ENCODE data around the gene GATA5. TPM values are rescaled to one million over a fixed set of nuclear protein-coding genes. Genes with fewer than 3 reads are reported as not detected.

Gene GATA5
- total and polyA plus RNA-seq, 2 donors (not counting 3 experiments of a cell fraction or from before 2014, with no cell fraction given) = not detected

DNA sequence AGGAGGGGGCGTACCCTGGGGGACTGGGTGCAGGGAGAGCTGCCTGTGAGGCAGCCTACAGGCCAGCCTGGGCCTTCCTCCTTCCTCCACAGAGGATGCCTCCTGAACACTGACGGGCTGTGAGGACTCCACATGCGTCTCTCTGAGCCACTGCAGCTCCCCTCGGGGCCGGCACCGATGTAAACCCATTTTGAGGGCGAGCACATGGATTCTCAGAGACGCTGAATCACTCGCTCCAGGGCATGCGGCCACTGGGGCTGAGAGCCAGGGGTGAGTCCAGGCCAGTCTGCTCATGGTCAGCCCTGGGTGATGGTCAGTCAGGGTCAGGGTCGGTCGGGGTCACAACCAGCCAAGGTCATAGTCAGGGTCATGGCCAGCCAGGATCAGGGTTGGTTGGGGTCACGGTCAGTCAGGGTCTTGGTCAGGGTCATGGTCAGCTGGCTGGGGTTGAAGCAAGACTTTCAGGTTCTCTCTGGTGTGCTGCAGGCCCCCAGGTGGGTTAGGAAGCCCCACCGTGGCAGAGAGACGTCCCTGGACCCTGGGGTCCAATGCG lies 33.7 kb downstream of the GATA5 start:
- H3K27ac ChIP-seq (ENCODE audit: insufficient read depth, low read depth, low read length) = no peak overlapping the region
- DNase-seq (ENCODE audit: low read depth, low spot score) (no peak), FAIRE-seq (no peak)
- no peaks in the 10 kb centered on the region for H4K20me1 ChIP-seq (replicated peaks; ENCODE audit: control insufficient read depth, extremely low read depth, insufficient read depth, low read length)
- TF ChIP-seq EZH2 (IDR thresholded peaks at IDR 0.05; ENCODE audit: borderline replicate concordance, low read depth, low read length, severe bottlenecking) = no peak
- TF ChIP-seq, protein P1, sequence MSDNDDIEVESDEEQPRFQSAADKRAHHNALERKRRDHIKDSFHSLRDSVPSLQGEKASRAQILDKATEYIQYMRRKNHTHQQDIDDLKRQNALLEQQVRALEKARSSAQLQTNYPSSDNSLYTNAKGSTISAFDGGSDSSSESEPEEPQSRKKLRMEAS (IDR thresholded peaks at IDR 0.05; ENCODE audit: insufficient read depth, insufficient read length) = no peak
- no peak for TF ChIP-seq MYC (IDR thresholded peaks at IDR 0.05; ENCODE audit: low read depth, low read length)
- no peak for TF ChIP-seq GATA2 (IDR thresholded peaks at IDR 0.05; ENCODE audit: insufficient read depth, insufficient read length, low read depth, low read length)
- no peak for TF ChIP-seq JUN (IDR thresholded peaks at IDR 0.05; ENCODE audit: borderline replicate concordance, insufficient read depth, insufficient read length, low read depth)
- TF ChIP-seq FOS (IDR thresholded peaks at IDR 0.05; ENCODE audit: borderline replicate concordance, insufficient read depth, low read length) = no peak
- no peak for TF ChIP-seq POLR2AphosphoS5 (IDR thresholded peaks at IDR 0.05; ENCODE audit: insufficient read depth, low read depth, low read length)
- TF ChIP-seq, protein P2, sequence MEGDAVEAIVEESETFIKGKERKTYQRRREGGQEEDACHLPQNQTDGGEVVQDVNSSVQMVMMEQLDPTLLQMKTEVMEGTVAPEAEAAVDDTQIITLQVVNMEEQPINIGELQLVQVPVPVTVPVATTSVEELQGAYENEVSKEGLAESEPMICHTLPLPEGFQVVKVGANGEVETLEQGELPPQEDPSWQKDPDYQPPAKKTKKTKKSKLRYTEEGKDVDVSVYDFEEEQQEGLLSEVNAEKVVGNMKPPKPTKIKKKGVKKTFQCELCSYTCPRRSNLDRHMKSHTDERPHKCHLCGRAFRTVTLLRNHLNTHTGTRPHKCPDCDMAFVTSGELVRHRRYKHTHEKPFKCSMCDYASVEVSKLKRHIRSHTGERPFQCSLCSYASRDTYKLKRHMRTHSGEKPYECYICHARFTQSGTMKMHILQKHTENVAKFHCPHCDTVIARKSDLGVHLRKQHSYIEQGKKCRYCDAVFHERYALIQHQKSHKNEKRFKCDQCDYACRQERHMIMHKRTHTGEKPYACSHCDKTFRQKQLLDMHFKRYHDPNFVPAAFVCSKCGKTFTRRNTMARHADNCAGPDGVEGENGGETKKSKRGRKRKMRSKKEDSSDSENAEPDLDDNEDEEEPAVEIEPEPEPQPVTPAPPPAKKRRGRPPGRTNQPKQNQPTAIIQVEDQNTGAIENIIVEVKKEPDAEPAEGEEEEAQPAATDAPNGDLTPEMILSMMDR (IDR thresholded peaks at IDR 0.05; ENCODE audit: extremely low read depth in 1 of 2, insufficient read depth in 1 of 2, low read depth in 1 of 2, low read length in 2 of 2) = no peak
- no peak for TF ChIP-seq POLR2A (IDR thresholded peaks at IDR 0.05; ENCODE audit: low read depth, low read length)
- no peak overlapping the region for H3K9ac ChIP-seq (replicated peaks; ENCODE audit: extremely low read depth, insufficient read depth, low read length)
- dilution Hi-C loops (cut with MboI; ENCODE audit: extremely low pct_ligation_motif_present, low sequenced_read_pairs) = no loop called here
- POLR2A ChIA-PET = no interaction called here
- H3K4me3 ChIP-seq (replicated peaks in 1 of 3; ENCODE audit: insufficient read depth in 1 of 3, low read depth in 1 of 3, low read length in 3 of 3) = no peak overlapping the region
- intact Hi-C loops (cut with micrococcal nuclease) = no loop called here
- H3K4me2 ChIP-seq (ENCODE audit: insufficient read depth, low read length) = no peak overlapping the region
- no peaks in the 10 kb centered on the region for H3K9me1 ChIP-seq (replicated peaks; ENCODE audit: control insufficient read depth, extremely low read depth, insufficient read depth, low read length)
- no TSS peak for BruUV-seq (replicated peaks)
- CTCF ChIA-PET = interaction anchor here (0.6 kb wide), 1 partner anchor 1597 kb away, joined by 3 read pairs; no protein-coding TSS in a partner anchor
- no peaks in the 10 kb centered on the region for H3K27me3 ChIP-seq (ENCODE audit: control insufficient read depth in 2 of 2, insufficient read depth in 2 of 2, low read length in 2 of 2)
- H3K36me3 ChIP-seq (ENCODE audit: control insufficient read depth in 2 of 2, extremely low read depth in 1 of 2, insufficient read depth in 2 of 2, low read length in 2 of 2) = no peaks in the 10 kb centered on the region
- no peaks in the 10 kb centered on the region for H3K79me2 ChIP-seq (ENCODE audit: control insufficient read depth, insufficient read depth, low read length)
- no peaks in the 10 kb centered on the region for H3K9me3 ChIP-seq (replicated peaks; ENCODE audit: control insufficient read depth, insufficient read depth, low read length)
- no peak overlapping the region for H2AFZ ChIP-seq (ENCODE audit: low read depth, low read length)
- H3K4me1 ChIP-seq (ENCODE audit: control insufficient read depth, extremely low read depth, insufficient read depth, low read length) = no peaks in the 10 kb centered on the region

All from endothelial cell of umbilical vein (primary cell).